Measurements from ENCODE around the gene APLF.

- TF ChIP-seq, protein P1, sequence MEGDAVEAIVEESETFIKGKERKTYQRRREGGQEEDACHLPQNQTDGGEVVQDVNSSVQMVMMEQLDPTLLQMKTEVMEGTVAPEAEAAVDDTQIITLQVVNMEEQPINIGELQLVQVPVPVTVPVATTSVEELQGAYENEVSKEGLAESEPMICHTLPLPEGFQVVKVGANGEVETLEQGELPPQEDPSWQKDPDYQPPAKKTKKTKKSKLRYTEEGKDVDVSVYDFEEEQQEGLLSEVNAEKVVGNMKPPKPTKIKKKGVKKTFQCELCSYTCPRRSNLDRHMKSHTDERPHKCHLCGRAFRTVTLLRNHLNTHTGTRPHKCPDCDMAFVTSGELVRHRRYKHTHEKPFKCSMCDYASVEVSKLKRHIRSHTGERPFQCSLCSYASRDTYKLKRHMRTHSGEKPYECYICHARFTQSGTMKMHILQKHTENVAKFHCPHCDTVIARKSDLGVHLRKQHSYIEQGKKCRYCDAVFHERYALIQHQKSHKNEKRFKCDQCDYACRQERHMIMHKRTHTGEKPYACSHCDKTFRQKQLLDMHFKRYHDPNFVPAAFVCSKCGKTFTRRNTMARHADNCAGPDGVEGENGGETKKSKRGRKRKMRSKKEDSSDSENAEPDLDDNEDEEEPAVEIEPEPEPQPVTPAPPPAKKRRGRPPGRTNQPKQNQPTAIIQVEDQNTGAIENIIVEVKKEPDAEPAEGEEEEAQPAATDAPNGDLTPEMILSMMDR (IDR thresholded peaks at IDR 0.05), result no peak
- no peak for TF ChIP-seq POLR2A (IDR thresholded peaks at IDR 0.05)
These were observed 4.0 kb downstream of the APLF start for GRCh38 chr2:68471385-68471784.
